ENCODE results near the gene APBA2.

APBA2 gene

GRCh38 chr15:29110733-29111132 lies 225.0 kb downstream of the APBA2 start:
- no peak for DNase-seq

DNA sequence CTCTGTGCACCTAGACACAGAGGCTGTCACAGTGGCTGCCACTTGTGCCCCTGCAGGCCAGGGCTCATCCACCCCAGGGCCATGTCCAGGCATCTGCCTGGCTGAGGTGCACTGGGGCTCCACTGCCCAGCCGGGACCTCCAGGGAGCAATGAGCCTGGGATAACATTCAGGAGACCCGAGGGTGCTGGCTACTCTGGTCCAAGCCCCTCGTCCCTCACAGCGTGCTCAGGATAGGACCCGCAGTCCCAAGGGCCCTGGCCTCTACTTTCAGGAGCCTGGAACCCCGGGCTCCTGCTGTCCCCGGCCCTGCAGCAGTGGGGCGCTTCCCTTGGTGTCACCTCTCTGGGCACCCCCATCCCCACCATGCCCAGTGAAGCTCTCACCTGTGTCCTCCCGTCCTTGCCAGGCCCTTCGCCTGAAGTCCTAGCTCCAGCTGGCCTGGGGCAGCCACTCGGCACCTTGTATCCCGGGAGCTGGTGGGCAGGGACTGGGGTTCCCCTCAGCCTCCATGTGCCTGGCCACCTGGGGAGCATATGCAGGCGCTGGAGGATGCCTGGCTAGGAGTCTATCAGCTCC lies 226.0 kb downstream of the APBA2 start:
- no peak for DNase-seq

DNA sequence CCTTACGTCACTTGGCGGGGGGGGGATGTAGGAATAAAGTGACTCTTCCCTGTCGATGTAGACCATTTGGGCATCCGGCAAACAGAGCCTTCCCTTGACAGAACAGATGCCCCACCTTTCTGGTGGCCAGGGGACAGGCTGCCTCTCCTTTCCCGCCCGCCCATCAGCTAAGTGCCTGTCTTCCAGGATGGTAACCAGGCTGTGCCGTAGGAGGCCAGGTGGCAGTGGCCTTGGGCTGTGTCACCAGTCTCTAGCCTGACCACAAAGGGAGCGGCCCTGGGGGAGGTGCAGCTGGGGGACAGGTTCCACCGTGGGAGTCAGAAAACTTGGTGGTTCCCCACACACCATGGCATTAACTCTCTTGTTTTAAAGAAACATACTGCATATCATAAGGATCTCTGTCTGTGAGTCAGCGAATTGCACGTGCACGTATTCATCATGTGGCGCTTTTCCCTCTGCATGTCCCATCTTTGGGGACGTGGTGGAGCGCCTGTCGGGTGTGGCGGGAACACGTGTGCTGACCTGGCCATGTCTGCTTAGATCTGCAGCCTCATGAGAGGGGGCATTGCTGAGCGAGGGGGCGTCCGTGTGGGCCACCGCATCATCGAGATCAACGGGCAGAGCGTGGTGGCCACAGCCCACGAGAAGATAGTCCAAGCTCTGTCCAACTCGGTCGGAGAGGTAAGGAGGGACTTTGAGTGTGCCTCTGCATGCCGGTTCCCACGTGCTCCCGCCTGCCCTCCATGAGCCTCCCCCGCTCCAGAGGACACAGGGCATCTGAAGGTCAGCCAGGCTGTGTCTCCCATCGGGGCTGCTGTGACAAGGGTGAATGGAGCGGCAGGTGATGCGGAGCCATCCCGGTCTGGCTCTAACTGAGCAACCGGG lies 227.8 kb downstream of the APBA2 start:
- no peak for DNase-seq

DNA sequence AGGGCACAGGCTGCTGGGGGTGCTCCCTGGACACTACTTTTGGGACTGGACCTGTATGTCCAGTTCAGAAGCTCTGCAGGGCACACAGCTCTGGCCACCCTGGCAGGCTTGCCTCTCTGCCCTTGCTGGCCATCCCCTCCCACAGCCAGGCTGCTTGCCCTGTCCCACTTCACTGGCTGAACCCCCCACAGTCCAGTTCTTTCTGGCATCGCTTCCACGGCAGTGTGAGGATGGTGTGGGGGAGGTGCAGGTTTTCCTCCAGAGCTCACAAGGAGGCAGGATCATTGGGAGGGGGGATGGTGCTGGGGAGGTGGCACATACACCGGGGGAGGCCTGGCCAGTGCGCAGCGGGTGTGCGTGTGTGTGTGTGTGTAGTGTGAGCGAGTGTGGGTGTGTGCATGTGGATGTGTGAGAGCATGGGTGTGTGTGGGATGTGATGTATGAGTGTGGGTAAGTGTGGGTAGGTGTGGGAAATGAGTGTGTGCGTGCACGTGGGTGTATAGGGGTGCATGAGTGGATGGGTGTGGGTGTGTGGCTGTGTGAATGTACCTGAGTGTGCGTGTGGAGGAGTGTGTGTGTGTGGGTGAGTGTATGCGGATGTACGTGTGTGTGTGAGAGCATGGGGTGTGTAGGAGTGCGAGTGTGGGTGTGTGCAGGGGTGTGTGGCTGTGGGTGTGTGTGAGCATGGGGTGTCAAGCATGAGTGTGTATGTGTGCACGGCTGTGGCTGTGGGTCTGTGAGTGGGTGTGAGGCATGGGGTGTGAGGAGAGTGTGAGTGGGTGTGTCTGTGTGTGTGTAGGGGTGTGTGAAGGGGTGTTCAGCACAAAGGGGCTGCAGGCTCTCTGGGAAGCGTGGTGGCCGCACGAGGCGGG lies 228.7 kb downstream of the APBA2 start:
- DNase-seq = no peak

DNA sequence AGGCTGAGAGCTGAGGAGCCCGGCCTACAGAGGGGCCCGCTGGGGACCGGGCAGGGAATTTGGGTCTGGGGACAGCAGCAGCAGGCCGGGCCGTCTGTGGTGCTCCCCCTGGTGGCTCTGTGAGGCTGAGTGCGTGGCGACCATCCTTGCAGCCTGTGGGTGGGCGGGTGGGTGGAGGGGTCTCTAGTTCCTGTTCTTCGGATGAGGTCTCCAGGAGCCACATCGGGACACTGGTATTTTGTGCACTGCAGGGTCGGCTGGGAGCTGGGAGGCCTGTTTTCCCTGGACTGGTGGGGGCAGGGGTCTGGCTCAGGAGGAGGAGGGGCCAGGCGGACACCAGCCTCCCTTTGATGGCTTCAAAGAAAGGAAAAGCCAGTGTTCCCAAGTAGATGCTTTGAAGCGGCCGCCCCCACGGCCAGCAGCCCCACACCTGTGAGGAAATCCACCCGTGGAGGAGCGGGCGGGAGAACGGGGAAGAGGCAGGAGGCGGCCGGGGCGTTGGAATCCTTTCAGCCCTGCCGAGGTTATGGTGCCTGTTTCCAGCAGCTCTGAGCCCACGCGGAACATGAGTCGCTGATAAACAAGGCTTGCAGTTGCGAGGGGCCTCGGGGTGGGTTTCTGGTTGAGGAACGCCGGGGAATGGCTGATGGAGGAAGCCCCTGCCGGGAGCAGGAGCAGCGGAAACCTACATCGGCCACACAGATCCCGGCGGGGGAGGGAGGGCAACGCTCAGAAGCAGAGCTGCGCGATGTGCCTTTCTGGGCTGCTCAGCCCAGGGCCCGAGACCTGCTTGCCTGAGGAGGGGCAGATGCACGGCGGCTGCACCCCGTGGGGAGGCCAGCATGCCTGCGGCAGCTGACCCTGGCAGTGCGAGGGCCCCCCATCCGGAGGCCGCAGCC lies 229.6 kb downstream of the APBA2 start:
- DNase-seq = no peak

- DNase-seq = no peak
These were observed 231.4 kb downstream of the APBA2 start for GRCh38 chr15:29116970-29117700.

DNA sequence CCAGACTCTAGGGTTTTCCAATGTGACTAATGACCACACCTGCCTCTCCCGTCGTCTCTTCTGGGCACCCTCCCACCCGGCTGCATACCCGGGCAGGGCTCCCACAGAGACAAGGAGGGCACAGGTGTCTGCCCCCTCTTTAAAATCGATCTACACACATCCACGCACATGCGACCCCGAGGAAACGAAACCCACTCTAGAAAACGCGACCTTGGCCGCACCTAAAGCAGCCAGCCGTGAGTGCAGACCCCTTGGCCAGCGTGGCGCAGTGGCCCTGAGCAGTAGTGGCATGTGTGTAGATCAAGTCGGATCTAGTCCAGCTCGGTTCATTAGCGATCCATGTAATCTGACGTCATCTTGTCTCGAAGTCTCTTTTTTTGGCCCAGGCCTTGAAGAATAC lies 232.0 kb downstream of the APBA2 start:
- no peak for DNase-seq

- DNase-seq = no peak
These were observed 234.1 kb downstream of the APBA2 start for GRCh38 chr15:29119847-29120246.

GRCh38 chr15:29120593-29121368 lies 235.0 kb downstream of the APBA2 start:
- no peak for DNase-seq

GRCh38 chr15:29121369-29121656 lies 235.5 kb downstream of the APBA2 start:
- no peak for DNase-seq

DNA sequence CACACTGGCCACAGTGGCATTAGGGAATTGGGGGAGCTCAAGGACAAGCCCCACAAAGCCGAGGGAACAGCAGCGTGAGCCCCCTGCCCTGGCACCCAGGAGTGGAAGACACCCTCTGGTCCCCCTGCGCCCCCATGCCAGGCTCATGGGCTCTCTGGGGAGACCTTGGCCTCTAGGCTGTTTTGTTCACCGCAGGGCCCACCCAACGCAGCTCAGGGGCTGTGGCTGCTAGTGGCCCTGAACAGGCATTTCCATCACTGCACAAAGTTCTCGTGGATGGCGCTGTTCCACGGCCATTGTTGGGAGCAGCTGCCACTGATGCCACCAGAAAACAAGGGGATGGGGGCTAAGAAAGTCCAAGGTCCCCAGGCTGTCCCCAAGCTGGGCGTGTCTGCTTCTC lies 236.1 kb downstream of the APBA2 start:
- DNase-seq = no peak

DNA sequence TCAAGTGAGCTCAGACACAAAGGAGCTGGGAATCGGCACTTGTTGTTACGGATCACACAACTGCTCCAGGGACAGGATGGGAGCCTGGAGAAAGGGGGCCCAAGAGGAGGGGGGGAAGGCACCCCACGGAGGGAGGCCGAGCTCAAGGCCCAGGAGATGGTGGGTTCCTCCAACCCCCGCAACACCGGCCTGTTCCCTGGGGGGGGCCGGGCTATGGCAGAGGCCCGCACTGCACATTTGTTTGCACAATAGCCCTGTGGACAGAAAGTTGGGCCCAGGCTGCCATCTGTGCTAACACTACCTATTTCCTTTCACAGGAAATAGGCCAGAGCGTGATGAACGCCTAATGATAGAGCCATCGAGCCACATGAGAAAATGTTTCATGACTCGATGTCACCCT lies 236.7 kb downstream of the APBA2 start:
- DNase-seq = no peak

DNA sequence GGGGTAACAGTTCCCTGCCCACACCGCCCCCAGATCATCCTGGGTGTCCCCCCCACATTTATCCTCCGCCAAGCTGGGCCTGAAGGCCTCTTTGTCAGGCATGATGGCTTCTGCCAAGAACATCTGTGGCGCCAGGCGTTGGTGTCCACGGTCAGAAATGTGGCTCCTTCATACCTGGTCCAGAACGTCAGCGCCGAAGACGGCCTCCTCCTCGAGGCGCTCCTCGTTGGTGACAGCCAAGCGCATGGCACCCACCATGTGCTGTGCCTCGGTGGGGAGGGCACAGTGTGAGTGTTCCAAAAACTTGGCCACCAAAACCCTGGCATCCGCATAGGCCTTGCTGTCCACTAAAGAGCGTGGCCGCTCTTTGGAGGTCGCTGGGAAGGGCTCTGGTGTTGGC lies 237.4 kb downstream of the APBA2 start:
- no peak for DNase-seq

DNA sequence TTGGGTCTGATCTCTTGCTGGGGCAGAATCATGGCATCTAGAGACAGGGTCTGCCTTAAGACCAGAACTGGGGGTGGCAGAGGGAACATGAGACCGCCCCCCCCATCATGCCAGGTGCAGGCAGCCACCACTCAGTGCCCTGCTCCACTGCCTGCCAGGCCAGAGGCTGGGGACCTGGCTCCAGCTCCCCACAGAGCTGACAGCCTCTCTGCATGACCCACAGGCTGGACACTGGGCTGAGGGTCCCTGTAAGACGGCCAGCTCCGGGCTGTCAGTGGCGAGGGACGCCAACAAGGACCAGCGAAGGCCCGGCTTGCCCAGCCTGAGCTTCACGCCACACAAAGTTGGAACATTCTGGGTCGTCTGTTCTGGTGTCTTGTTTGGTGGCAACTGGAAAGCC lies 238.2 kb downstream of the APBA2 start:
- DNase-seq = no peak

DNA sequence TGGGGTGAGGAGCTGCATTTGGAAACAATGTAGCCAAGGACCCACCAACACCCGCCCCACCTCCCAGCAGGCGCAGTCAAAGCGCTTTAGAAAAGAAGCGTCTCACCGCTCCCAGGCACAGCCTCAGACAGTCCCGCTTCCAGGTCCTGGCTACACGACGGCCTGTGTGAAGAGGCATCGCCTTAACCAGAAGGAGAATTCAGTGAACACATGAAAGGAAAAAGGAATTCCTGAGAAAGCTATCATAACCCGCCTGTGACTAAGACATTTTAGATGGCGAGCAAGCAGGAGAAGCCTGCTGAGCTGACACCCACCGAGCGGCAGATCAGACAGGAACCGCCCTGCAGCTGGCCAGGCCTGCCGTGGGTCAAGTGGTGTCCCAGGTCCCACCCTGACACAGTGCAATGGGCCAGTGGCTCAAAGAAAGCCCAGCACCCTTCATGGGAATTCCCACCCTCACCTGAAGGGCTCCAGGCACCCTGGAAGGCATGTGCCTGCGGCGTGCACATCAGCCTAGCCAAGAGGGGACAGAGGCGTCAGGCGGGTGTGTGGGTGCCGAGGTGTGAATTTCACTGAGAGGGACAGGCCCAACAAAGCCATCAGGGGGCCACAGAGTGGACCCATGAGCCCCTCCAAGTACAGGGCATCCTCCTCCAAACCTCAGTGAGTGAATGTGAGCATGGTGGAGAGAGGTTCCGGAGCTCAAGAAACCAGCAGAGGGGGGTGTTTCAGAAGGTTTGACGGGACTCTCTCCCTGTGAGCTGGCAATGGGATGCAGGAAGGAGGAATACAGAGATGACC lies 239.0 kb downstream of the APBA2 start:
- DNase-seq = no peak

GRCh38 chr15:29125382-29126207 lies 239.8 kb downstream of the APBA2 start:
- DNase-seq = no peak

- DNase-seq = no peak
These were observed 240.4 kb downstream of the APBA2 start for GRCh38 chr15:29126208-29126536.

- no peak for DNase-seq
These were observed 241.2 kb downstream of the APBA2 start for GRCh38 chr15:29126821-29127461.
